Retina (tissue), 1 donor: ENCODE results near the gene CERK.
A peak's percentile ranks its signal among the peaks of the same experiment; 100 is the strongest.

Experiments used
- DNase-seq: peaks from one replicate; pipeline ENCODE4 v3.0.0-alpha.2; 2016

Gene CERK

DNA sequence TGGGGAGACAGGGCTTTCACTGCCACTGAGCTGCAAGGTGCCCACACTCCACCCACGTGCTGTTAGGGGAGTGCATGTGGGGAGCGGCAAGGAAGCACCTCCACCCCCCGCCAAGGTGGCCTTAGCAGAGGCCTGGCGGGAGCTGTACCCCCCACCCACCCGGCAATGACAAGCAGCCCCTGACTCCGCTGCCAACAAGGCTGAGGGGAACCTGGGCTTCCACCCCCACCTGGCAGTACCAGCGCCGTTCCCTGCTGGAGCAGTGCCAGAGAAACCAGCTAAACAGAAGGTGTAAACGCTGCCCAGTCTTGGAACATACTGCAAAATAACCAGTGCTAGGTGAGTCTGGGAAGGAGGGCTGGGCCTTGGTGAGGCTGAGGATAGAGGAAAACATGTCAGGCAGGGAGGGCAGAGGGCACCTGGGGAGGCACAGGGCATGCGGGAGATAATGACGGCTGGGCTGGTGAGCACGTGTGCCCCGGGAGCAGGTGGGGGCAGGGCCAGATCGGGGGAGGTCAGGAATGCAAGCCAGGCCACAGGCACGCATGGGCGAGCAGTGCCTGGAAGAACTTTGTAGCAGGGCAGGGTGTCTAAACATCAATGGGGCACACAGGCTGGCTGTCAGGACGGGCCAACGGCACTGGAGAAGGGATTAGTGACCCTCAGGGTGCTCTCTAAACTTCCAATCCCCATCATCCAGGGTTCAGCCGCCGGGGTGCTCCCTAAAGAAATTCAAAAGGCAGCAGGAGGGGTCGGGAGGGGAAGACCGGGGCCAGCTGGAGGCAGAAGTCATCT is 6.6 kb downstream of the CERK start:
- peak; percentile 27 for DNase-seq

DNA sequence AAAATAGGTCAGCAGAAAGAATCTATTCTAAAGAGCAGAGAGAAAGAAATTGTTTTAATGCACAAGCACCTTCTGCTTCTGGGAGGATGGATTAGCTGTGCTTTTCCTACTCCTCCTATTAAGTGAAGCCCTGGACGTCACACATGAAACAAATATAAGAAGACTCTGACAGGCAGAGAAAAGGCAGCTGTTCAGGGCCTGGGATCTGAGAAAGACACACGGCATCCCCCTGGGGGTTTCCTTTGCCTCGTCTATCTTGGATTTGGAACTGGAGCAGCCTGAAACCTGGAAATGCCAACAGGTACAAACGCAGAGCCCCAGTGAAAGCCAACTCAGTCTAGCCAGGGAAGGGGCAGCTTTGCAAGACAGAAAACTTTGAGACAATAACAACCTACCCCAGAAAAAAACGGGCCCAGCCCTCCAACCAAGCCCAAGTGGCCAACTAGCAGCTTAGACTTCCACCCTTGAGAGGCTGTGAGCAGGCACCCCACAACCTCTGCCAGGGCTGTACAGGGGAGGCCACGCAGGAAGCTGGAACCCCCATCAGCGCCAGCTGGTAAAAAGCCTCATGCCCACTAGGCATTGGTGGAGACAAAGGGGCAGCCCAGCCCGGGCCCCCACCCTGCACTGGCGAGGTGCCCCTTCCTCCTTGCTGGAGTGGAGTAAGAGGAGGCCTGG is 7.3 kb downstream of the CERK start:
- DNase-seq = no peak

DNA sequence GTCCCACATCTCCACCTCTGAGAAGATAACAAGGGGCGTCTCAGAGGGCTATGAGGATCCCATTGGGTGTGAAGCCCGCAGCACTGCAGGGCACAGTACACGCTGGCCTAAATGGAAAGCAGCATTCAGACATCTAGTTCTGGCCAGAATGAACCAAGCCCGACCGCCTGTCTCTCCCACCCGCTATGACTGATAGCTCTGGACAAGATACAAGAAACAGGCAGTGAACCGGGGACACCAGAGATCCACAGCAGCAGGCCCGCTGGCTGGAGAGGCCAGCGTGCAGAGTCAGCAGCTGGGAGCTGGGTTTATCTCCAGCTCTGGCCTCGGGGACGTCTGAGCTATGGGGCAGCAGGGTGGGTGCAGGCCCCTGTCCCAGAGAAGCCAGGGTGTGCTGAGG is 9.6 kb downstream of the CERK start:
- DNase-seq = no peak

DNA sequence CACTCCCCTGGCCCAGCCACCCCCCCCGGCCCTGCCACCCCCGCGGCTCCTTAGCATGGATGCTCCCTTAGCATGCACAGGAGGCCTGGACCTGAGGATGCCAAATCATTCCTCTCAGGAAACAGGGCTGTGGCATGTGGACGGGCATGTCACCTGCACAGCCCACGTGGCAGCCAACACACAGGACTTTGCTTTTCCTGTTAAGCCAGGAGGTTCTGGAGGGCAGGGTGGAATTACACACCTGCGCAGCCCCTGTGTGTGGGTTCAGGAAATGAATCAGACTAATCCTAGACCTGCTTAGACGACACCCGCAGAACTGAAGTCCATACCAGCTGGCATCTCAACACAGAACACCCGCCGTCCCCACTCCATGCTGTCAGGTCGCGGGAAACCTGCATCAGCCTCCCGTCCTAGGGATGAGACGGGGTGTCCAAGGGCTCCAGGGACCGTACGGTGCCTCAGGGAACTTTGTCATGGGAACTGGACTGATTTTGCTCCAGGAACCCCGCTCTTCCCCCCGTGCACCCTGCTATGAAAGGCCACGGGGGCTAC is 10.2 kb downstream of the CERK start:
- no peak for DNase-seq

DNA sequence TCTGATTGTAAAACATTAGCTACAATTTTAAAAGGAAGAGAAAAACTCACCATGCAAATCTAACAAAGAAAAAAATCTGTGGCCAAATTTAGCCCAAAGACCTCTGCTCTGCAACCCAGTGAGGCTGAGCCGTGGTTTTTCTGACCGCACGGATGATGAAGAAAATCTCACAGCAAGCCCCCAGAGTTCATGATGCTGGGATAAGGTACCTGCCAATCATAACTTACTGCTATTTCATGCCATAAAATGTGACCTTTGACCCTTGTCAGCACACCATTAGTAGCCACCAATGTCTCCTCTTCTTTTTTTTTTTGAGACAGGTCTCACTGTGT is 11.1 kb downstream of the CERK start:
- no peak for DNase-seq

DNA sequence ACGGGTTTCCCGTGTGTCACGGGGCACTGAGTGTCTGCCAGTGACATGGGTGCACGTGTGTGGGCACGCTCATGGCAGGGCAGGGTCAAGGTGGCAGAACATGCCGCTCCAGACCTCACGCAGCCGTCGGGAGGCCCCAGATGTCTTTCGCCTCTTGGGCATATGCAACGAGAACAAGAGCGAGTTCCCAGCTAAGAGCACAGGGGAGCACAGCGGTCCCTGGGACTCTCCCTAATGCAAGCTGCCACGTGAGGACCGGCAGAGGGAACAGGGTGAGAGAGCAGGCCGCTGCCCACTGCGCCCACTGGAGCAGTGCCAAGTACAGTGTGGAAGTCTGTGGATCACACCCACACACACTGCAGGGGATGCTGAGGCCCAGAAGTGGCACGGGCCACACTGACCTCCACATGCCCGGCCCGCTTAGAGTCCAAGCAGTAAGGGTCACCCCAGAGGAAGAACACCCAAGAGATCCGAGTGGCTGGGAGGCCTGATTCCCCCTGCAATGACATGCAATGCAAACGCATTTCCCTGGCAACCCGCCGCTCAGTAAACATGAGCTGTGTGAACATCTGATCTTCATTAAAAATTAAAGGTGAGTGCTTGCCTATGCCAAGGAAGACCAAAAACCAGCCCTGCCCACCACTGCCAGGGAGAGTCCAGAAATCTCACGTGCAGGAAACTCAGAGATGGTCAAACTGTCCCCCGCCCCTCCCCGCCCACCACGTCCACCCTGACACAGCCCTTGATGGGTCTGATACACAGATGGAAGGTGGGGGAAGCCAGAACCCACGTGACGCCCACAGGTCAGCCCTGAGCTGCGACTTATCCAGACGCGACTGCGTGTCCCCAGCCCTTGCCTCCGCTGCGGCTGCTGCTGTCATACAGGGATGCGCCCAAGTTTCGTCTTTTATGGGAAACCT is 11.7 kb downstream of the CERK start:
- DNase-seq = peak; percentile 61

DNA sequence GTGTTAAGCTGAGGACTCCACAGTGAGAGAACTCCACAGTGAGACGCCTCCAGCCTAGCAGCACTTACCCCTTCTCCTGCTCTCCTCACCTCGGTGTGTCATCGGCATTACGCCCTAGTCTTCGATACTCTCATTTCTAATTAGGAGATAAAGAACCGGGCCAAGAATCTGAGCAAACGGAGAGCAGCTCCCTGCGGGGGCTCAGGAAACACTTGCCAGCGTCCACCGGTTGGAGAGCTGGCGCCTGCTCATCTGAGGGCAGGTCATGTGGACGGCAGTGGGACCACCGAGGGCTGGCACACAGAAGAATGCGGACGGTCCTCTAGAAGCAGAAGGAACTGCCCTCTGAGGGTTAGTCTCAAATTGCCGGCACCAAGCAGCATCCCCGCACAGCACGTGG is 13.0 kb downstream of the CERK start:
- DNase-seq = no peak

DNA sequence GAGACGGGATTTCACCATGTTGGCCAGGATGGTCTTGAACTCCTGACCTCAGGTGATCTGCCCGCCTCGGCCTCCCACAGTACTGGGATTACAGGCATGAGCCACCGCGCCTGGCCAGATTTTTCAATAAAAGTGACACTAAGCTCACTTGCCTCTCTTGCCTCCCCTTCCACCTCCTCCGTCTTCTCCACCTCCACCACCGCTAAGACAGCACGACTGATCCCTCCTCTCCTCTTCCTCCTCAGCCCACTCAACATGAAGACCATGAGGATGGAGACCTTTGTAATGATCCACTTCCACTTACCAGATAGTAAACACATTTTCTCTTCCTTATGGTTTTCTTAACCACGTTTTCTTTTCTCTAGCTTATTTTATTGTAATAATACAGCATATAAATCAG is 14.2 kb downstream of the CERK start:
- DNase-seq = no peak

DNA sequence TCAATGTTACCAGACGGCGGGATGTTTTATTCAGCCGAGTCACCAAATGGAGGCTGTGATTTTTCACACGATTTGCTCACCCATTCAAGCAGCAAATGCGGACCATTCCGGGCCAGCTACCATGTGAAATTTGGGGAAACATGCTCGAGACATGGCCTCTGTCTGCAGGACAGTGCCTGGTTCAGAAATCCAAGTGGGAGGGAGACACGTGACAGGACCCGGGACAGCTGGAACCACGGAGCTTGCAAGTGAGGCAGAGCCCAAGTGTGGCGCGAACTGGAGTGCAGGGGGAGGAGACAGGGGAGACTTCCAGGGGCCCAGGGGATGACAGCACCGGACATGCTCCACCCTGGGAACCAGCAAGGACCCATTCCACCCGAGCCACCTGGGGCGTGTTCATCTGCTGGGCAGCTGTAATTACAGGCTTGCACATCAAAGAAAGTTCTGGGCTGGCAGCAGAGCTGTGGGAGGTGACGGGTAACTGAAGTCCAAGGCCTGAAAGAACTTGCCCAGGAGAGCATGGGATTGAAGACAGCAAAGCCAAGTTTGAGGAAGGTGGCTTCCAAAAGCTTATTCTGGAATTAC is 16.5 kb downstream of the CERK start:
- peak; percentile 45 for DNase-seq

DNA sequence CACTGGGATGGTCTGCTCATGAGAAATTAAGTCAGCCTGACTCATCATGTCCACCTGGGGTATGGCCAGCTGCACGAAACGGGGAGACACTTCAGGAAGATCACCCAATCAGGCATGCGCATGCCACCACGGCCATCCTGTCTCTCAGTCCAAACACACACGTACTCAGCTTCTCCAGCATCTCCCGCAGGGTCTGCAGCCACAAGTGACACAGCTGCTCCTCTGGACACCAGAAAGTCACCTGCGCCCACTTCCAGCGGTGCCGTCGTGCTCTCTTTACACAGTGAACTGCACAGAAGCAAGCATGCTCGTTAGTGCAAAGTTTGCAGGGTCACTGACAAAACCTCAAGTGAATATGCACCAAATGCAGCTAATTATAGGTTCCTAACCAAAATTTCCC is 18.1 kb downstream of the CERK start:
- no peak for DNase-seq

DNA sequence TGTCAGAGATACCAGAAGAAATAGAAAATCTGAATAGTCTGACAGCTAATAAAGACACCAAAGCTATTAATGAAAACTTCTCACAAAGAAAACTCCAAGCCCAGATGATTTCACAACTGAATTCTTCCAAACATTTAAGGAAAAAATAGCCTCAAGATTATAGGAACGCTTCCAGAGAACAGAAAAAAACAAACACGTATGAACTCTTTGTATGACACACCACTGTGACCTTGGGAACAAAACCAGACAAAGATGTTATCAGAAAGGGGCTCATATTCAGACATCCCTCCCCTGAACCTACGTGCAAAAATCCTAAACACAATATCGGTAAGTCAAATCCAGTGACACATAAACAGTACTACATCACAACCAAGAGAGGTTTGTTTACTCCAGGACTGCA is 23.5 kb downstream of the CERK start:
- DNase-seq = no peak

DNA sequence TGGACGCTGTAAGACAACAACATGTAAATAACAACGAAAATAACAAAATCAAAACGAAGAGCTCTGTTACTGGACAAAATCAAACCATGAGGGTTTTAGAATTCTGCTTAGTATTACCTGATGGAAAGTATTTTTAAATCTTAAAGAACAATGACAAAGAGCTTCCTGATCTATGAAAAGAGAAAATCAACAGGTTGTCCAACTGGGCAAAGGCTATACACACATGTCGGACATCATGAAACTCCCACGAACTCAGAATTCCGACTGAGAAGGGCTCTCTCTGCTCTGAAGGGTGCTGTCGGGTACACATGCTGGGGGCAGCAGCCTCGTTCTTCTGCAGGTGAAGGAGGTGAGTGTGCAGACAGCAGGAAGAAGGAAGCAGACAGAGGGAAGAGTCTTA is 25.8 kb downstream of the CERK start:
- no peak for DNase-seq

DNA sequence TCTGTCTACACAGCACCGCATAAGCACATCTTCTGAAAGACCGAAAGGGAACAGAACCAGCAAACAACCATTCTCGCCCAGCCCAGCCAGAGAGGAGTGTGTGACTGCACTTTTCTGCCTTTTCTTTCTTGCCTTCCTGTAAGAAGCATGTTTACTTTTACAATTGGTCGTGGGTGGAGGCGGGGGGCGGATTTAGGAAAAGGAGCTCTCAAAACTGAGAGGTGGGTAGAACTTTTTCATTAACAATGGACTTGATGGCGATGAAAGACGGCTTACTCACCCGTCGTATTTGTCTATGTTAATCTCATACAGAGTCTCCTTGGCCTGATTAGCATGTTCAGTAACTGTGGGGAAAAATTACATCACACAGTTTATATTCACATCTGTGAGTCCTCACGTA is 27.2 kb downstream of the CERK start:
- no peak for DNase-seq

DNA sequence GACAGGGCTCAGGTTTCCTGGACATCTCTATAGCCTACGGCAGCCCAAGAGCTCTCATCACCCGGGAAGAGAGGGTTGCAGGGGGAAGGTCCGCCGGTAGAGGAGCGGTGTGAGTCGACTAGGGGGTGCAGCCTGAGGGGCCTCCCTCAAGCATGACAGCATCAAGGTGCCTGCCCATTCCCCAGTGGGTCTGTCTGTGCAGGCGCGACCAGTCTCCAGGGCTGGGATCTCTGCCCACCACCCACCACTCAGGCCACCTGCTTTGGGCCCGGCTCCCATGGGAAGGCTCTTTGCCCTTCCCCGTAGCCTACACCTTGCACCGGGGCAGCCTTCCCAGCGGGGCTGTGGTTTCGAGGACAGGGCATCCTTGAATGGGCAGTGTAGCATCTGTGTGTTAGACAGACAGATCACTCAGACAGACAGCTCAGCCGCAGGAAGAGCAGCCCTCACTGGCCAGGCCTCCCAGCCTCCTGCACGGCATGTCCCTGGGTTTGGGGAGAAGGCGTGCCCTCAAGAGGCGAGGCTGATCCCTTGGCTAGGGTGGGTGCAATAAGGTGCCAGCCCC is 29.2 kb downstream of the CERK start:
- DNase-seq = no peak

DNA sequence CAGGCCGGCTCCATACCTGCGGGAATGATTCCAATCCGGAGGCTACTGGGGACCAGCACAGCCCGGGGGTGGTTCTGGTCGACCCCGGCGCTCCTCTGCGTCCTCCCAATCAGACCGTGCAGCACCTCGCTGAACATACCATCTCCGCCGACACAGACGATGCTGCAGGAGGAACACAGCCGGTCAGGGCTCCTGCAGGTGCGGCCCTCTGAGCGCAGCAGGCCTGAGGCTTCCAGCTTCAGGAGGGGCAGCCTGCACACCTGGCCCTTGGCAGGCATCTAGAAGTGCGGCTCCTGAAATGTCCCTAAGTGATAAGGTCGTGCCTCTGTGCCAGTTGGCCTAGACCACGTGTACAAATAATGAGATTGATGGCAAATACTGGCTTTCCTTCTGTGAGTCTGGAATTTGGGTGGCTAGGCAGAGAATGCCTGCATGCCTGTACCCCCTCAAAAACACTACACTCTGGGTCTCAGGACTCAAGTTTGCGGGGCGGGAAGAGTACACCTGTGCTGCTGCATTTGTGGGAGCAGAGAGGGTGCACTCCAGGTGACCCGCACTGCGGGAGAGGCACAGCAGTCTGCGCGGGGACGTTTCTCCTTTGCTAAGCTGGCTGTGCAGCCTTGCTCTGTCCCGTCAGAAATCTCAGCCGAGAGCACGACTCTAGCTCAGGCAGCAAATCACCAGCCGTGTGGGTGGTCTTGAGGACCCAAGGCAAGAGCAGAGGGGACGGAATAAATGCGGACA is 30.1 kb downstream of the CERK start:
- DNase-seq = no peak

DNA sequence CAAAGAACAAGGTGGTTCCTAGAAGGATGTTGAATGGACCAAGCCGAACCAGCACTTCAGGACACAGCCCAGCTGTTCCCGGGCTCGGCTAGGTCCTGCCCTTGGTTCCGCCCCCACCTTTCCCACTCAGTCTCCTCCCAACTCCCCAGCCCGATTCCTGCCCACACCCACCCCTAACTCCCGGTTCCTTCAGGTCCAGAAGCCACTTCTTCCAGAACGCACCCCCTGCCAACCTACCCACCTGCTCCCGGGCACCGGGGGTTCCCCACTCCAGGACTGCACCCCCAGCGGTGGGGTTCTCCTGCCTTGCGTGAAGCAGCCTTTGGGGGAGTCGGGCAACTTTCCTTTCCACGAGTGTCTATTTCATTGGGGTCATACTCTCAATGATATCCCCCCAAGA is 30.7 kb downstream of the CERK start:
- no peak for DNase-seq

DNA sequence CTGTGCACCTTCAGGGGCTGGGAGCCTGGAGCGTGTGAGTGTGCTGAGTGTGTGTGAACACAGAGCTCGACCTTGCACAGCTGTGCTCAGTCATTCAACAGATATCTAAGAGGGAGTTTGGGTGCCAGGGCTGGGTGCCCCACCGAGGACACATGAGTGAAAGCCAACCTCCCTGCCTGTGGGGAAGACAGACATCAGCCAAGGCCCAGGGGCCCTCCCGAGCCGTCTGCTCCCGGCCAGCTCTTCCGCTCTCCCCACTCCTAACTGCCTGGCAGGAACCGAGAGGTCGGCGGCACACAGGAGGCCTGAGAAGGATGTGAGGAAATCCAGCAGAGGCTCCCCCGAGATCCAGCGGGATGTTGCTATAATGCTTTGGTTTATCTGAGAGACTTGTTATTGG is 32.0 kb downstream of the CERK start:
- DNase-seq = no peak

DNA sequence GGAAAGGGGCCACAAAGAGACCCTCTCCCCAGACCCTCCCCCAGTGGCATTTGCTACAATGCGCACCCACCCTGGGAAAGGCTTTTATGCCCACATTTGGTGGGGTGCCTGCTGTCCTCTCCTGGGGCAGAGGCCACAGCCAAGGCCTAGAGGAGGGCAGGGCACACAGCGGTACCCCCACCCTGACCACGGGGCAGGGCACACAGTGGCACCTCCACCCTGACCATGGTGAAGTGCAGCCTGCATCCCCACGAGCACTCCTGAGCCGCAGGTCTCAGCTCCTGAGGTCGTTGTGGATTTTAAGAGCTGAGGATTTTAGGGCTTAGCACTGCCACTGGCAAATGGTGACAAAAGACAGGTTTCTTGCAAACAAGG is 34.1 kb downstream of the CERK start:
- no peak for DNase-seq

DNA sequence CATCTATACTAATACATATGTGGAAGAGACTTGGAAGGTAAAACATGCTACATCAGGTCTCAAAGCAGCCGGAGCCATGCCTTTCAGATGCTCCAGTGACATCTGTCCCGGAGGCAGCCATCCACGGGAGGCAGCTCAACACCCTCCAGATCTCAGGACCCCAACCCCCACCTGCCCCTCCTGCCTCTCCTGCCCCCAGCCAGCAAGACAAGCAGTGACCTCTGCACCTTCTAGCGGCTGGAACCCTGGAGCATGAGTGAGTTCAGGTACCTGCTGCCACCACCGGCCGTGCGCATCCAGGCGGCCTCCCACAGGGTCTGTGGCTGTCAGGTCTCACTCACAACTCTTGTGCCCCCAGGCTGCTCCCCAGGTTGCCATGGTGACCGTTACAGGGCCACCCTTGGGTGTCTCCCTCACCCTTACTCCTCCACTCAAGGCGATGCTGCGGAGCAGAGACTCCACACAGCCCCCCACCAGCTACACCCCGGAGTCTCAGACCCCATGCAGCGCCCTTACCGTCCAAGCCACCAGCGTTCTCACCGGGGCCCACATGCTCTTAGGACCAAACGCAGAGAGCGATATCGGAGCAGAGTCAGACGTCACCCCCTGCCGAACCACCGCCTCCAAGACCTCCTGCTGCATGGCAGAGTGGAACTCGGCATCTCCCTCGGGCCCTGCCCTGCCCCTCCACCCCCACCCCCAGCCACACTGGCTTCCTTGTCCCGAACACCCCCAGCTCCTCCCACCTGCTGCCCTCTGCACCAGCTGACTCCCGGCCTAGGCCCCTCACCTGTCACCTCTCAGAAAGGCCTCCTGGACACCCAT is 34.7 kb downstream of the CERK start:
- DNase-seq = no peak

DNA sequence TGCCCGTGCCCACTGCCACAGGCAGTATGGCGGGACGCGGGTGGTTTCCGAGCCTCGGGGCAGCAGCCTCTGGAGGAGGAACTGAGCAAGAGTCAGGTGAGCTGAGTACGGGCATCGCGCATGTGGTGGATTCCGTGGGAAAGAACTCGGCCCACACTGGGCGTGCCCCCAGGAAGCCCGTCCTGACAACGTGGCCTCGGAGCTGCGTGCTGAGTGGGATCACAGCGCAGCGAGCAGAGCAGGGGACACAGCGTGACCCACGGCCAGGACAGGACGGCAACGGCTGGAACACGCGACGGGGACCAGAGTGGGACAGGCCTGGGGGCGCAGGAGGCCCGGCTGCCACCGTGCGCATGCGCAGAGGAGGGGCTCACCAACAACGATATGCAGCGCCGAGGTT is 36.8 kb downstream of the CERK start:
- DNase-seq = no peak

DNA sequence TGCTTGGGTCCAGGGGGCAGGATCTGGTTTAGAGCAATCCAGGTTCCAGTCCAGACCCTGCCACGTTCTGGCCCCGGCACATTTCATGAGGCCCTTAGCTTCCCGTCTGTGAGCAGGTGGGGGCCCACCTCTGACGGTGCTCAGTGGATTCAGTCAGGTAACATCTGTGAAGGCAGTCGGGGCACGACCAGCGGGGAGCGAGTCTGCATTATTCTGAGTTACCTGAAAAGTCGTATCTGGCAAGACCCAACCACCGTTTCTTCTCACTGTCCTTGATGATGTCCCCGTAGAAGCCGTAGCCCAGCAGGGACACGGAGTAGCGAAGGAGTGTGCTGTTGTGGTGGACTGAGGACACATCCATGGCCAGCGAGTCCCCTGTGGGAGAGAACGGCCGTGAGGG is 39.0 kb downstream of the CERK start:
- DNase-seq = no peak
